GM19397 (cell line): ENCODE measurements around the gene KLHL1.

Source experiments
- ATAC-seq: cut with Tn5 transposase; IDR thresholded peaks from one replicate; pipeline ENCODE4 v1.9.1; 2021; ENCODE audit warnings: mild to moderate bottlenecking, moderate library complexity; ENCODE audit not compliant: unreplicated experiment

KLHL1 gene

DNA sequence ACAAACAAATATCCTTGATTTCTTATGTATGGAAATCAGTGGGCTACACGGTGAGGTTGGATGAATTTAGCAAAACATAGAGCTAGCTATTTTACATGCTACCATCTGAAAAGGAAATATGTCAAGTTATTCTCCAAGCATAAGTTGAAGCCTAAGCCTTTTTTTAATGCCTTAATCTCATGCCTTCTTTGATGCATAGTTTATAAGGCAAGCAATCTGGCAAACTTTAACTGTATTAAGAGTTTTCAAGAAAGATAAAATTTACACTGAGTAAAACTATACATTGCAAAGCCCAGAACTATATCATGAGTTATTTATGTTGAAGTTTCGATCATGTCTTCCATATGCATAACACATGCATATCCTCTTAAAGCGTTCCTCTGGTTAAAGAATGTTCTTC lies 85.6 kb downstream of the KLHL1 start:
- ATAC-seq, result no peak

DNA sequence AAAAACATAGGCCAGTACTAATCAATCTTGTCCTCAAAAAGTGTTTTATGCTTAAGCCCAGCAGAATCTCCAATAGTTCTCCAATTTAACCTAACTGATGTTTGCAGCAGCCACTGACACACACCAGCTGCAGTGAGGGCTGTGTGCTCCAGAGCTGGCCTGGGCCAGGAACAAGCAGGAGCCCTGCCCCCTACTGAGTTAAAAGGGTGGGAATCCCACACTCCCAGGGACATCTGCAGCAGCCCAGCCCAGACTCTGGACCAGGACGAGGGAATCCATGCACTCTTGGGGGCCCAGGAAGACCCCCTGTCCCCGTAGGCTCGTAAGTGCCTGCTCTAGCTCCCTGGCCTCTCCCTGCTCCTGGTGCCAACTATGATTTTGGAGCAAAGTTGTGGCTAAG lies 92.1 kb downstream of the KLHL1 start:
- ATAC-seq, result no peak

DNA sequence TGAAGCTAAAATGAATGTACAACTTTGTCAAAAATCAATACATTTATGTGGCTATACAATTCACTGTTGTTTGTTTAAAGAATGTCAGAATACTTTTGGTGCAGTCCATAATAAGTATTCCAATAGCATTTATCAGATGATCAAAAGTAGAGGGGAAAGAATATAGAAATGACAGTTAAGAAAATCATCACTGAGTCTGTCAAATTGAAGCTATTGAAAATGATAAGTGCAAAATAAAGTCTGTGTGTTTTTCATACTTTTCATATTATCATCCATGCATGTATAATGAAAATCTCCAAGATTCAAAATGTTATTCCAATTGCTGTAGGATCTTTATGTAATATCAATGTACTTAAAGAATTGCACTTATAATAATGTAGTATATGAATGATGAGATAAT lies 93.9 kb downstream of the KLHL1 start:
- ATAC-seq, result no peak

DNA sequence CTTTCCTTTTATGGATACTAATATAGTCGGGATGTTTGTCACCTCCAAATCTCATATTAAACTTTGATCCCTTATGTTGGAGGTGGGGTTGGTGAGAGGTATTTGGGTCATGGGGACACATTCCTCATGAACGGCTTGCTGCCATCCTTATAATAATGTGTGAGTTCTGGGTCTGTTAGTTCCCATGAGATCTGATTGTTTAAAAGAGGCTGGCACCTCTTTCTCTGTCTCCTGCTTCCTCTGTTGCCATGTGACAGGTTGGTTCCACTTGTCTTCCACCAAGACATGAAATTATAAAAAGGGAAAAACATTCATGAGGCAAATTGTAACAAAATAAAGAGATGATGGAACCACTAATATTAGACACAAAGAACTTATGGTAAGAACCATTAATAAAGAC lies 108.4 kb downstream of the KLHL1 start:
- no peak for ATAC-seq

DNA sequence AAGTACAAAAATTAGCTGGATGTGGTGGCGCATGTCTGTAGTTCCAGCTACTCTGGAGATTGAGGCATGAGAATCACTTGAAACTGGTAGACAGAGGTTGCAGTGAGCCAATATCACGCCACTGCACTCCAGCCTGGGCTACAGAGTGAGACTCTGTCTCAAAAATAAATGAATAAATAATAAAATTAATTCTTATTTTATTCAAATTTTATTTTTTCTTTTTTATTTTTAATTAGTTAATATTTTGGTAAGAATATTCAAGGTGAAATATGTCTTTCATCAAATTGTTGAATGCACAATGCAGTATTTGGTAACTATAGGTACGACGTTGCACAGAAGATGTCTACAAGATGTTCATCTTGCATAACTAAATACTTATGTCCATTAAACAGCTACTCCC lies 111.2 kb downstream of the KLHL1 start:
- no peak for ATAC-seq

DNA sequence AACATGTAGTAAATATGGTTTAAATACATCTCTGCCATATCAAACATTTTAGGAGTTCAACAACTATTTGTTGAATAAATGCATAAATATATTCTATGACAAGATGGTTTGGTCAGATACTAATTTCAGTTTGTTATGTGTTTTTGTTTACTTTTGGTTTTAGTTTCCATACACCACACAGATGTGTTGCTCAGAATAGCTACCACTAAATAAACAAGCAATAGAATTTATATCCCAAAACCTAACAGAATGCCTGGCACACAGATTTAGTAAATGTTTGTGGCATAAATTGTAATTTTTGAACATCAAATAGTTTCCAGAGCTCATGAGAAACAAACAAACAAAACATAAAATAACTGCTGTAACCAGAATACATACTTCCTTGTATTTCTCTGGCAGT lies 127.5 kb downstream of the KLHL1 start:
- ATAC-seq, result no peak

DNA sequence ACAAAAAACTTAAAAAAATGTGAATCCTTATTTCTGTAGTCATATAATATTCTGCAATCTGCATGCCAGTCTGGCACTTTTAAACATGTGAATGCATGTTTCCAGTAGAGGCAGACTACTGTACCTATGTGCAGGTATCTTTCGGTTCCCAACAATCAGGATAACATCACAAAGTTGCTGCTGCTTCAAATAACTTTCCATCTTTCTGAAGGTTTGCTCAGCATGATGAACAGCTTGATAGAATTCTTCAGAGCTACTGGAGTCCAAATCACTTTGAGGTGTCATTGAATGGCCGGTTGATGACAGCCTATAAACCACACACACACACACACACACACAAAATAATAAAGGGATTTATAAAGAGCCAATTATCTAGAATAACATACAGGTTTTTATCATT lies 132.8 kb downstream of the KLHL1 start:
- ATAC-seq, result no peak

DNA sequence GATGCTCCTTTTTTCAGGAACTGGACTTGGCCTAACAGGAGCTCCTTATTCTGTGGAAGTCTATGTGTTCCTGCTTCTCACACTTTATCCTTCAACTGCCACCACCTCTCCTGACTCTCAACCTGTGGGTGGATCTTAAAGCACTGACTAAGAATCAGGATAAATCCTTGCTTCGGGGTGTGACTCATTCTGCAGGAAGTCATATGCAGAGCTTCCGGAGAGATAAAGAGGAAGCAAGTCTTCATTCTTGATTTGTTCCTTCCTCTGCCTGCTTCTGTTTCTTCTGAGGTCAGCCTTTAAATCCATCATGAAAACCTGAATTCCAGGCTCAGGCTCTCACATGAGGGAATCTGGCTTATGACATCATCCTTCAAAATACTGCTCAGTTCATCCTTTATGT lies 137.7 kb downstream of the KLHL1 start:
- ATAC-seq, result no peak

DNA sequence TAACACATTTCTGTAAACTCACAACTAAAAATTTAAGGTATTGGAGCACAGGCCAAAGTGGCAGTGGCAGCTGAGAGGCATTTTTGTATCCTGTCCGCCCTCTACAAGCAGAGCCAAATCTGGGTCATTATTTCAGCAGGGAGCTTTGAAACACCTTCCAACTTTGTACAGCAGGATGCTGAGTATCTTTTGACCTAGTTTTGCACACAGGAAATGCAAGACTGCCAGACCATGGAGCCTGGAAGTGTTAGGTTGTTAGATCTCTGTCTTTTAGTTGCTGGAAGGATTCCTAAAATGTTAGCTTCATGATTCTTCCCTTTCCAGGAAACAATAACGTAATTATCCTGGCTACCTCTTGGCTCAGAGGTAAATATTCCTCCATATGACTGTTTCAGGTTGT lies 149.2 kb downstream of the KLHL1 start:
- no peak for ATAC-seq

DNA sequence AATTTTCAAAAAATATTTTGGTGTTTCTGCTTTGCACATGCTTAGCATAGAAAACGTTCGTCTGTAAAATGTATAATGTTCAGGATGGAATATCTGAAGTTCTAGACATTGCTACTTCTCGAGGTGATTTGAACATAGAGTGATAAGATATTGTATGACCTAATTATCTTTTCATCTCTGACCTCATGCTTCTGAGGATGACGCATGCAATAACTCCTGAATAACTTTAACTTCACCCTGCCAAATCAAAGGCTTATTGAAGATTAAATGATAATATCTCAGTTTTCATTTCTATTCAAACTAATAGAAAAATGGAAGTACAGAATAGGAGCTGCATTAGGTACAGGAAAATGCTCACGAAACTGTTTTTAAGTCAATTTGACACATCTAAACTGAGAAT lies 151.4 kb downstream of the KLHL1 start:
- no peak for ATAC-seq

DNA sequence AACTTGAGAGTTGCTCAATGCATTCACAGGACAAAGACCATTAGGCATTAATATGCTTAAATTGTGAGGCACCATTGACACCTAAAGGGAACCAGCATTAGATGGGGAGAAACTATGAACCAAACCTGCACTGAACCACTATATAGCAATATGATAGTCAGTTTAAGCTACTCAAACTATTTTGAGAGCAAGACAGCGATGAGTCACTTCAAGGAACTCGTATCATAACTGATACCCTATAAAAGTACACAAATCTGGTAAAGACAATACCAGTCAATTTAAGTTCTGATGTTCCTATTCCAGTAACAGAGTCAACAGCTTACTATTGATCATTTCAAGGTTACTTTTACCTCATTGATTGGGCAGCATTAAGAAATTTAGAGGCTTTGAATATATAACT lies 151.9 kb downstream of the KLHL1 start:
- ATAC-seq, result no peak

DNA sequence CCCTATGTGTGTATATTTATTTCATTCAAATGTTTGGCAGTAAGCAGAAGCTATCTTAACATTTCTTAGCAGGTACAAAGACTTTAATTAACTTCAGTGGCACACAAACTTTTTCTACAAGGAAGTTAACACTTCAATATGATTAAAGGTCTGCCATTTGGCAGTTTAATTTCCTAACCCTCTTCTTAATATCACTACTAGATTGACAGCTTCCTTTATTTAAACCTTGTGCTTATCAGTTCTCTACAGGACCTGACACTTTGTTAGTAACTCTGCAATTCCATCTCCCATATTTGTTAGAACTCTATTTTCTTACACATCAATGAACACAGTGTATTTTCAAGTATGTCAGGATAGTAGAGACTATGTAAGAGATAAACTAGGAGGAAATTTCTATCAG lies 153.0 kb downstream of the KLHL1 start:
- ATAC-seq, result no peak

DNA sequence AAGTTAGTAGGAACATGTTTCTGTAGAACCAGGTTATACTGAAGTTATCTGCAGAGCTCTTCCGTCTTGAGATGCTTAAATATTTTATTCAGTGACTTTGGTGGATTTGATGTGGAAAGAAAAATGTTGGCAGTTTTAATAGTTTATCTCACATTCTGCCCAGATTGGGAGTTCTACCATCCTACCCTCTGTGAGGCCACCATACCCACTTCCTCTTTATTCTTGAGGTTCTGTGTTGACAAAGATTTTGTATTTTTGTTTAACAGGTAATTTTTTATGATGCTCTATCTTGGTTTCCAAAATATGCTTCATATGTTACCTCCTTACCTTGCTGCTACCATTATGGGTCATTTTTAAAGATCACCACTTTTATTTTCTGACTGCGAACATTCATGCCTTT lies 156.8 kb downstream of the KLHL1 start:
- ATAC-seq, result no peak

DNA sequence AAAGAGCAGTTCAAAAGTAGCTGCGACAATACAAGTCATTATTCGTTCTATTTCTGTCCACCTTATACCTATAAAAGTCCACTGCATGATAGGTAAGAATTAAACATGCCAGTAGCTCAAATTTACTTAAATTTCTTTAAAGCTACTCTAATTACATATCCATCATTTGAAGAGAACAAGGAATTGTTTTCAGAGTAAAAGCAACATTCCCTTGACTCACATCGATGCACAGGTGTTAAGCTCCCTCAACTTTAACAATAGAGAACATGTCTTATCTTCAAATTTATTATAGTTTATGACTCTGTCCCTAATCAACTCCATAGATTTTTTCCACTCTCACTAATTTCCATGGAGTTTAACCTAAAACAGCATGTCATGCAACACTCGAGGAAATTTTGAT lies 158.1 kb downstream of the KLHL1 start:
- ATAC-seq, result no peak

DNA sequence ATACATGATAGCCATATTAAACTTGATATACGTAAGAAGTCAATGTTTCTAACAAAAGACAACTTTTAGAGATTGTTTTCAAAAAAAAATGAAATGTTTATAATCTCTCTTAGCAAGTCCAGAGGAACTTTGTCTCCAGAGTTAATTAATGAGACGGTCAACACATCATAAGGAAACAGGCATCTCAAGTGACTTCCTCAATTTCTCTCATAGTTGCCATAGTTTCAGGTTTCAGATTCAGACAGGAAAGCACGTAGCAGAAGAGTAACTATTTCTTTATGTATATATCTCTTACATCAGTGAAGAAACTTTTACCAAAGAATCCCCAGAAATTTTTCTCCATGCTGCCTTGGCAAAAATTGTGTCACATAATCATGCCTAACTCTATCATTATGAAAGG lies 160.2 kb downstream of the KLHL1 start:
- ATAC-seq, result peak; percentile 97

DNA sequence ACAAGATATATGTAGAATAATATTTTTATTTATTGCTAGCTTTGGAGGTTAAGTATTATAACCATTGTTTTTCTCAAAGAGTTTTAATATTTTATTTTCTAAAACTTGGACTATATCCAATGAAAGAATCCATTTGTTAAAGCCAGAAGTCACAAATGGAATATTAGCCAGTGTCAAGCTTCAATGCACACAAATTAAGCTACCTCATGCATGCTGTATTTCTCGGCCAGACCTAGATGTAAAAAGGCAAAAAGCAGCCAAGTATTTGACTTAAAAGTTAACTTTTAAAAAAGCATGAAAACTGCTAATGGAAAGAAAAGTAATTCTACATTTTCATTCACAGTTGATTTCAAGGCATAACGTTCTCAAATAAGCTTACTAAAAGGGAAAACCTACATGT lies 160.7 kb downstream of the KLHL1 start:
- ATAC-seq, result no peak

DNA sequence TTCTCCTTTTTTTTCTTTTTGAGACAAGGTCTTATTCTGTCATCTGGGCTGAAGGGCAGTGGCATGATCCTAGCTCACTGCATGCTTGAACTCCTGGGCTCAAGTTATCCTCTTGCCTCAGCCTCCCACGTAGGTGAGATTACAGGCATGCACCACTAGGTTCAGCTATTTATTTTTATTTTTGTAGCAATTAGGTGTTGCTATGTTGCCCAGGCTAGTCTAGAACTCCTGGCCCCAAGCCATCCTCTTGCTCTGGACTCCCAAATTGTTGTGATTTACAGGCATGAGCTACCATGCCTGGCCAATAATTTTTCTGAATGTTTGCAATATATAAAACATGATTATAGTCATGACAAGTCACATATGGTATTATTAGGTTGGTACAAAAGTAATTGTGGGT lies 161.7 kb downstream of the KLHL1 start:
- ATAC-seq, result no peak

DNA sequence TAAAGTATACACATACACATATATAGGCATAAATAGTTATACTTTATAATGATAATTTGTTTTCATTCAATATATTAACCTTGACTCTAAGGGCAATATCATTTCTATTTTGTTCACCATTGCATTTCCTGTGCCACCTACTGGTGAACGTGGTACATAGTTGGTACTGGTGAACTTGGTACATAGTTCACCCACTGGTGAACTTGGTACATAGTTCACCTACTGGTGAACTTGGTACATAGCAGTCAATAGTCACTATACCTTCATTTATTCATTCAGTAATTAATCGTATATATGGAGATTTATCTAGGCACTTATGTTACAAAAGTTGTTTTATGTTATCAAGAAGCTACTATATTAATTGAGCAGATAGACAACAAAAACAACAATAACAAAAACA lies 173.2 kb downstream of the KLHL1 start:
- peak; percentile 86 for ATAC-seq

DNA sequence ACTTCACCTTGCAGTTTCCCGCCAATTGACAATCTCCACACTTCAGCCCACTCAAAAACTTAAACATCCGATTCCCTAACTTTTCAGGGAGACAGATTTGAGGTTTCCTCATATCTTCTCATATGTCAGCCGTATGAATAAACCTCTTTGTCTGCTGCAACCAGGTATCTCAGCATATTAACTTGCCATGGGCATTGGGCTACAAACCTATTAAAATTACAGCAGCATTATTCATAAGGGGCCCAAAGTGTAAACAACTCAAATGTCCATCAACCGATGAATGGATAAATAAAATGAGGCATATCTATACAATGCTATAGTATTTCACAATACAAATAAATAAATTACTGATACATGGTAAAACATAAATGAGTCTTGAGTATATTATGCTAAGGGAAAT lies 180.0 kb downstream of the KLHL1 start:
- no peak for ATAC-seq

DNA sequence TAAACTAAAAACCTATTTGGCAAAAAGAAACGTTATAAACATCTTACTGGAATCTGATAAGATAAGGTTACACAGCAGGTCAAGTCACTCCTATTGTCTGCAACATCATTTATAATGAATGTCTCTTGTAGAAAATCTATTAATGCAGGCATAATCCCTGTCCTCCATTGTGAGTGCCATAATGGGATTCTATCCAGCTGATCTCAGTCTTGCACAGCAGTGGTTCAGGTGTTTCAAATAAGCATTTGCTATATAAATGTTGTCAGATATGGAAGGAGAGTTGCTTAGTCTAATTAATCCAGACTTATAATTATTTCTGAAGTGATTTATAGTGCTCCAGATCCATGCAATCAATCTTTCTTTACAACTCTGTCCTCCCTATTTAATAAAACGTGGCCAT lies 187.1 kb downstream of the KLHL1 start:
- no peak for ATAC-seq

DNA sequence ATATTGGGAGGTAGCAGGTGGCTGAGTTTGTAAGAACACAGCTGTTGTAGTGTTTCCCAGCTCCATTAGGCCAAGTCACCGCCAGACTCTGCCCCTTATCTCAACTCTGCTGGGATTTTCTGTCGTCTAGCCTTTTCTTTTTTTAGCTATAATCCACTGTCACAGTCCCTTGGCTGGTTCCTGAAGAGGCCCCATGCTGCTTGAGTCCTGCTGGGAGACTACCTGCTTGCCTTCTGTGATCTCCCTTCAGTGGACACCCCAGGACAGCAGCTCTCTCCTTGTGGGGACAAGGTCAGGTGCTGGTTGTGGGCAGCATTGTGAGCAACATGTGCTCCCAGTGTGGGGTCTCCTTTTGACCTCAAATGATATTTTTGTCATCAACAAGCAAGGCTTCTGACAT lies 195.6 kb downstream of the KLHL1 start:
- ATAC-seq, result no peak

DNA sequence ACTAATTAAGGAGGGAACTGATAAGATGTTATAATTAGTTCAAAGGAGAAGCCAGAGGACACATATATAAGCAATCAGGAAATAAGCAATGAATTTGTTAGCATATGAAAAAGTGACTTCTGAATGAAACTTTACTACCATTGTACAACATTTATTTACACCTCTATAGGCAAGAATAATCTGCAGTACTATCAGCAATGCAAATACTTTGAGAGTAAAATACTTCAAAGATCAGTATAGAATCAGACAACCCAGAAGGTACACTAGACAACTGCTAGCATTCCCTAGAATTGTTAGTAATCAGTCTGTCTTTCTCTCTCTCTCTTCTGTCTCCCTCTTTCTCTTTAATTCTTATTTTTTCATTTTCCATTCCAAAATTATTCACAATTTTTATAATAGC lies 197.5 kb downstream of the KLHL1 start:
- ATAC-seq, result no peak

DNA sequence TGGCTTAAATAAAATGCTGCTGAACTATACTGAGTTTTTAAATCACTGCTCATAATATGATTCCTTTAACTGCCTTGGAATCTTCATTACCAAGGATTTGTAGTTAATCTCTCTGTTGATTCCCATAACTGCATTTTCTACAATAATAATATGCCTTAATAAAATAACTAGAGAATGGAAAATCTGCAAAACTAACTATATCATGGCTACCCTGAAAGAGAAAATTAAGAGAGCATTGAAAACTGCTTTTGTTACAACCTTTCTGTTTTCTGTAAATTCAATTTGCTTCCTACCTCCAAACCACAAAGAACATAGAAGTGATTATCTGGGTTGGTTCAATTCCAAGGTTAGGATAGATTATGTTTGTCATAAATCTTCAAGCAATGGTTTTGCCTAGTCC lies 203.5 kb downstream of the KLHL1 start:
- no peak for ATAC-seq

DNA sequence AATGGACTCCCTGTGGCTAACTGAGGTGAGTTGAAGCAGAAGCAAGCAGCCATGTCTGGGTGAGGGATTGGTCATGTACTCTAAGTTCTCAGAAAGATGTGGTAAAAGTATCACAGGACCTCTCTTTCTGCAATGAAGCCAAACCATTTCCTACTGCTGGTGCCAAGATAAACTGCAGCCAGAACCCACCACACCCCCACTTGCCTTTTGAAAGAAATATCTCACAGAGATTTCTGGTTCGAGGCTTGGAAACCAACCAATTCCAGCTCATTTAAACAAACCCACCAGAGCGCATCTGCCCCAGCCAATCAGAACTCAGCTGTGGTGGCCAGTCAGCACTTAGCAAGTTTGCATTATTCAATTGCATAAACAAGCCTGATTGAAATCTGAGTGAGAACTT lies 205.2 kb downstream of the KLHL1 start:
- no peak for ATAC-seq
